Osteocyte (in vitro differentiated cells): ENCODE results near the gene OSBPL2. TPM values are rescaled to one million over a fixed set of nuclear protein-coding genes. Genes with fewer than 3 reads are reported as not detected.

Experiments used
- DNase-seq: peaks from one replicate; pipeline ENCODE4 v3.0.0; 2021; ENCODE audit warnings: mixed read lengths; ENCODE audit not compliant: unreplicated experiment; ENCODE audit errors: extremely low spot score
- H3K27ac Mint-ChIP-seq: one replicate; pipeline ENCODE4 v1.8.0; 2021; ENCODE audit warnings: mild to moderate bottlenecking, mixed read lengths; ENCODE audit not compliant: unreplicated experiment
- H3K27me3 Mint-ChIP-seq: one replicate; pipeline ENCODE4 v1.8.0; 2021; ENCODE audit warnings: mixed read lengths; ENCODE audit not compliant: unreplicated experiment
- H3K36me3 Mint-ChIP-seq: one replicate; pipeline ENCODE4 v1.8.0; 2021; ENCODE audit warnings: mixed read lengths; ENCODE audit not compliant: unreplicated experiment
- H3K4me1 Mint-ChIP-seq: one replicate; pipeline ENCODE4 v1.8.0; 2021; ENCODE audit warnings: mixed read lengths; ENCODE audit not compliant: unreplicated experiment
- H3K4me3 Mint-ChIP-seq: one replicate; pipeline ENCODE4 v1.8.0; 2021; ENCODE audit warnings: mild to moderate bottlenecking, moderate library complexity, mixed read lengths; ENCODE audit not compliant: unreplicated experiment
- H3K9me3 Mint-ChIP-seq: one replicate; pipeline ENCODE4 v1.8.0; 2021; ENCODE audit warnings: mixed read lengths; ENCODE audit not compliant: unreplicated experiment
- total RNA-seq: library from RNA; stranded (reverse); gene quantifications from 2 replicates; pipeline ENCODE4 v1.2.1, GENCODE V29; 2021
- TF ChIP-seq, protein P1 (sequence below): fragments of 200-600 bp; sonication (generic); IDR thresholded peaks from 2 replicates; pipeline ENCODE4 v1.5.0; 2021; ENCODE audit warnings: antibody characterized with exemption, mild to moderate bottlenecking, moderate library complexity

The OSBPL2 gene
- total RNA-seq, 1 donor from 2014 or later, result 46.3 TPM

DNA sequence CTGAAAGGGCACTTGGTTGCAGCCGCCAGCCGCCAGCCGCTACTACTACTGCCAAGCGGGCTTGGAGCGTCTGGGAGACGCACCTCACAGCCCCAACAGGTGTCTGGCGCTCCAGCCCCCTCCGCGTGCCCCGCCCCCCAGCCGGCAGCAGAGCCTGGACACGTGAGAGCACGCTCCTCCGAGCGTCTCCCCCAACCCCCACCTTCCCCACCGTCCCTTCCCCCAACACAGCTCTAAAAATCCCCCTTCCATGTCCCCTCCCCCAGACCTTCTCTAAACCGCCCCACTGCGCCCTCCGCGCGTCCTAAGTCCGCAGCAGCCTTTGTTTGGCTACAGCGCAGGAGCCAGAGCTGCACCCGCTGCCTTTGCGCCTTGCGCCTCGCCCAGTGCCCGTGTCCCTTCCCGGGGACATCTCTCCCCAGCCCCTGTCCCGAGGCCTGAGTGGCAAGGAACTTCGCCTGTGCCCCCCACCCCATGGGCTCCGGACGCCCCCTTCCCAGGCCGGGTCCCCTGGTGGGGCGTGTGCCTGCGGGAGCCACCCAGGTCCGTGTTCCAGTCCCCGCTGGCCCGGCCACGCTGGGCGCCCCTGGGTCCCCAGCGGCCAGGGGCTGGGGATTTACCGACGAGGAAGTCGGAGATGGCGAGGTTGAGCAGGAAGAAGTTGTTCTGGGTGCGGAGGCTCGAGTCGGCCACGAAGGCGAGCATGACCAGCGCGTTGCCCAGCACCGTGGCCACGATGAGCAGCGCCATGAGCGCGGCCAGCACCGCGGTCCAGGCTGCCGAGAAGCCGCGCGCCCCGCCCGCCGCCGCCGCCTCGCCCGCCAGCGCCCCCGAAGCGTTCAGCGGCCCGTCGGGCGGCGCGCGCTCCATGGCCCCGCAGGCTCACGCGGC lies 19.0 kb upstream of the OSBPL2 start:
- TF ChIP-seq, protein P1, sequence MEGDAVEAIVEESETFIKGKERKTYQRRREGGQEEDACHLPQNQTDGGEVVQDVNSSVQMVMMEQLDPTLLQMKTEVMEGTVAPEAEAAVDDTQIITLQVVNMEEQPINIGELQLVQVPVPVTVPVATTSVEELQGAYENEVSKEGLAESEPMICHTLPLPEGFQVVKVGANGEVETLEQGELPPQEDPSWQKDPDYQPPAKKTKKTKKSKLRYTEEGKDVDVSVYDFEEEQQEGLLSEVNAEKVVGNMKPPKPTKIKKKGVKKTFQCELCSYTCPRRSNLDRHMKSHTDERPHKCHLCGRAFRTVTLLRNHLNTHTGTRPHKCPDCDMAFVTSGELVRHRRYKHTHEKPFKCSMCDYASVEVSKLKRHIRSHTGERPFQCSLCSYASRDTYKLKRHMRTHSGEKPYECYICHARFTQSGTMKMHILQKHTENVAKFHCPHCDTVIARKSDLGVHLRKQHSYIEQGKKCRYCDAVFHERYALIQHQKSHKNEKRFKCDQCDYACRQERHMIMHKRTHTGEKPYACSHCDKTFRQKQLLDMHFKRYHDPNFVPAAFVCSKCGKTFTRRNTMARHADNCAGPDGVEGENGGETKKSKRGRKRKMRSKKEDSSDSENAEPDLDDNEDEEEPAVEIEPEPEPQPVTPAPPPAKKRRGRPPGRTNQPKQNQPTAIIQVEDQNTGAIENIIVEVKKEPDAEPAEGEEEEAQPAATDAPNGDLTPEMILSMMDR, result no peak
- H3K27me3 Mint-ChIP-seq, result peaks cover 34% of the 10 kb centered on the region
- peak overlapping the region; percentile 26 for H3K4me3 Mint-ChIP-seq
- no peak for DNase-seq
- H3K27ac Mint-ChIP-seq, result no peak overlapping the region
- H3K9me3 Mint-ChIP-seq, result no peaks in the 10 kb centered on the region
- H3K4me1 Mint-ChIP-seq, result peaks cover 8% of the 10 kb centered on the region
- no peaks in the 10 kb centered on the region for H3K36me3 Mint-ChIP-seq

DNA sequence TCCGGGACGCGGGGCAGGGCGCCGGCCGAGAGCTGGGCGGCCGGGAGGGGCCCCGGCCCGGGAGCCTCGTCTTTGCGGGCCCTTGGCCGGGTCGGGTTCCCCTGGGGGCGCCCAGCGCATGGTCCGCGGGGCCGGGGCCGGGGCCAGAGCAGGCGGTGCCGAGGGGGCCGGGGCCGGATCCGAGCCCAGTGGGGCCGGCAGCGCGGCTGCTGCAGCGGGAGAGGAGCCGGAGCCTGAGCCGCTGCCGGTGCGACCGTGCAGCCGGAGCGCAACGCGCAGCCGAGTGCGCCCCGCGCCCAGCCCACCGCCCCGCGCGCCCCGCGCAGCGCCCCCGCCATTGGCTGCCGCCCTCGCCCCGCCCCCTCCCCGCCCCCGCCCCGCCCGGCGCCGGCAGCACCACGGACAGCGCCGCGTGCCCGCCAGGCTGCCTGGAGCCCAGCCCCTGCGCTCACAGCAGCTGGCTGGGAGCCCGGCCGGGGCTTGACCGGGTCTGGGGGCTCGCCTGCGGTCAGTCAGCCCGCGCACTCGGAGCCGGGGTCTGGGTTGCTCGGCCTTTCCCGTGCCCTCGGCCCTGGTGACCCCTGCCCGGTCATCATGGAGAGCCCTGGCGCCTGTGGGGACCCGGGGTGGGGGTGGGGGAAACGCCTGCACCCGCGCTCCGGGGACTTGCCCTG lies 18.2 kb upstream of the OSBPL2 start, which contains the start of gene HRH3:
TSS of gene HRH3 (minus strand) at position 287 of the 674 bp plus-strand sequence. CDS start 308 bp downstream, outside the sequence.
- Mint-ChIP-seq H3K4me3 (peak within 1 kb of the TSS; percentile 26), H3K4me1 (peaks cover 8% of the 10 kb centered on the region), H3K9me3 (no peaks in the 10 kb centered on the region), H3K27me3 (peaks cover 35% of the 10 kb centered on the region), H3K27ac (no peak within 1 kb of the TSS), H3K36me3 (no peaks in the 10 kb centered on the region)
- TF ChIP-seq, protein P1, result no peak
- DNase-seq, result no peak

DNA sequence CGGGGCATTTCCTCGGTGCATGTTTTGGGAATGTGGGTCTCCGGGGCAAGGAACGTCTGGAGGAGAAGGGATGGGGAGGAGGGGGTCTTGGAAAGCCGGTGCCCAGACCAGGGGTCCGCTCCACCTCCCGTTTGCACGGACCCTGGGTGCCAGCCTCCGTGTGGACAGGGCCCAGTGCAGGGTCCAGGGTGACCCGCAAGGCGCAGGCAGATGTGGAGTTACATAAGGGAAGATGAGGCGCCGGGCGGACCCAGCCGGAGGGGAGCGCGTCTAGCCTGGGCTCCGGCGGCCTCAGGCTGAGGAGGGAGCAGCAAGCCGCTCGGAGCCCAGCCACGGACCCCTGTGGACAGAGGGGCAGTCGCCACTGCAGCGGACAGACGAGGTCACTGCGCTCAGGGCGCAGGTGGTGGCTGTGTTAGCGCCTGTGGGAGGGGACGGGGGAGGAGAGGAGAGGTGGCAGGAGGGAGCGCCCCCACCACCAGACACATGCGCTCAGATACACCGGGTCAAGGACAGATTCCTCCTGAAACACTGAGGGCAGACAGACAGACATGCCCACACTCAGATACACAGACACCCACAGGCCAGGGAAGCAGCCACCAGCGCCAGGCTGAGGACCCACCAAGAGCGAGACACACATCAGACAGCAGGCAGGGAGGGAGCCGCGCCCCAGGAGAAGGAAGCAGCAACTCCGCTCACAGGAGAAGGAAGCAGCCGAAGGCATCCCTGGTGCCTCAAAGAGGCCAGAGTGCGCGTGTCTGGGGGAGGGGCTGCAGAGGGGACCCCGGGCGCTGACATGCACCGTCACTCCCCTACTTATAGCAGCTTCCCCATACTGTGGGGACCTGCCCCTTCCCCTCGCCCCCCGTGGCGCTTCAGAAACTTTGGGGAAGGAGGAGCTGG lies 17.4 kb upstream of the OSBPL2 start:
- Mint-ChIP-seq H3K27me3 (peaks cover 40% of the 10 kb centered on the region), H3K9me3 (no peaks in the 10 kb centered on the region), H3K27ac (no peak overlapping the region), H3K4me1 (peaks cover 8% of the 10 kb centered on the region), H3K4me3 (no peak overlapping the region), H3K36me3 (no peaks in the 10 kb centered on the region)
- DNase-seq, result no peak
- TF ChIP-seq, protein P1, result no peak

DNA sequence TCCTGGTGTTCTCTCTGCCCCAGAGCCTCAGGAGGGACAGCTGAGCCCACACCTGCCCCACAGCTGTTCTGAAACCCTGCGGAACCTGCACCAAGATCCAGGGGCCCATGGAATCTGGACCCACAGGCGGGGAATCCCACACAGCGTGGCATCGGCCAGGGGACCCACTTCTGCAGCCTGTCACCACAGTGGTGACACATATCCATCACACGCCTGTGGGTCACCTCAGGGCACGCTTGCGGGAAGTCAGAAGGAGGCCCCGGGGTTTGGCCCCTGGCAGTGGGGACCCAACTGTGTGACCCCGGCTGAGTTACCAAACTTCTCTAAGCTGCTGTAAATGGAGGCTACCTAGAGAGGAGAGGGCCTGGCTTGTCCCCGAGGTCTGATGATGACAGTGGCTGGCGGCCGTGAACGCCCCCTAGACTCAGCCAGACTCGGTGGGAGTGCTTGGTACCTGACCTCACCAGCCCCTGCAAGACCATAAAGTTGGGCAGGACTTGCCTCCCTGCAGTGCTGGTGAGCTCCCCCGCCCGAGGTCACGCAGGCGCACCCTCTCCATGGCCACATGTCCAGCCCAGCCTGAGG lies 16.0 kb upstream of the OSBPL2 start:
- Mint-ChIP-seq H3K27ac (no peak overlapping the region), H3K4me3 (no peak overlapping the region), H3K9me3 (no peaks in the 10 kb centered on the region), H3K27me3 (peaks cover 49% of the 10 kb centered on the region), H3K36me3 (no peaks in the 10 kb centered on the region), H3K4me1 (peaks cover 8% of the 10 kb centered on the region)
- TF ChIP-seq, protein P1, result no peak
- no peak for DNase-seq
